WTC11 (cell line): ENCODE data around the gene QRFP. TPM values are rescaled to one million over a fixed set of nuclear protein-coding genes. Genes with fewer than 3 reads are reported as not detected.

Experiments used
- ATAC-seq: fragments of 200-7000 bp; cut with Tn5 transposase; 2 replicates; pipeline ENCODE4 v1.10.0; 2021; ENCODE audit warnings: mild to moderate bottlenecking, moderate library complexity
- CTCF ChIA-PET: fragments of 300-600 bp; sonication (Branson Sonifier 250); formaldehyde crosslinking; loops from one replicate; lab custom pipeline; 2021; ENCODE audit warnings: antibody characterized with exemption; lab: Charles Lee
- POLR2A ChIA-PET: fragments of 350-600 bp; sonication (Branson Sonifier 250); formaldehyde crosslinking; loops from one replicate; lab custom pipeline; 2021; ENCODE audit warnings: antibody characterized with exemption; lab: Charles Lee
- DNase-seq: peaks from one replicate; pipeline ENCODE4 v3.0.0; 2021; ENCODE audit warnings: low spot score
- H3K27ac Mint-ChIP-seq: 2 replicates; pipeline ENCODE4 v1.8.0; 2021; ENCODE audit warnings: mixed read lengths
- H3K27me3 Mint-ChIP-seq: 2 replicates; pipeline ENCODE4 v1.8.0; 2021; ENCODE audit warnings: low read depth, mild to moderate bottlenecking, moderate library complexity, mixed read lengths
- H3K36me3 Mint-ChIP-seq: 2 replicates; pipeline ENCODE4 v1.8.0; 2021; ENCODE audit warnings: mixed read lengths
- H3K4me1 Mint-ChIP-seq: 2 replicates; pipeline ENCODE4 v1.8.0; 2022; ENCODE audit warnings: mixed read lengths
- H3K4me3 Mint-ChIP-seq: 2 replicates; pipeline ENCODE4 v1.8.0; 2021; ENCODE audit warnings: mild to moderate bottlenecking, moderate library complexity, mixed read lengths
- H3K9me3 Mint-ChIP-seq: 2 replicates; pipeline ENCODE4 v1.8.0; 2021; ENCODE audit warnings: mixed read lengths
- CREM ChIP-seq: sonication (generic); formaldehyde crosslinking; IDR thresholded peaks from 2 replicates; pipeline ENCODE4 v1.8.1; 2022; ENCODE audit warnings: mild to moderate bottlenecking, missing genetic modification reagents, moderate library complexity
- NFE2L1 ChIP-seq: sonication (generic); formaldehyde crosslinking; IDR thresholded peaks from 2 replicates; pipeline ENCODE4 v1.8.1; 2023; ENCODE audit warnings: missing genetic modification reagents
- PRRX2 ChIP-seq: fragments of 250-450 bp; sonication (Bioruptor Pico); IDR thresholded peaks from 2 replicates; pipeline ENCODE4 v1.8.0; 2021; ENCODE audit warnings: mild to moderate bottlenecking
- TEAD1 ChIP-seq: sonication (generic); formaldehyde crosslinking; IDR thresholded peaks from 2 replicates; pipeline ENCODE4 v1.8.0; 2022; ENCODE audit warnings: mild to moderate bottlenecking, missing genetic modification reagents
- ZNF138 ChIP-seq: sonication (generic); formaldehyde crosslinking; conservative IDR thresholded peaks from 2 replicates; pipeline ENCODE4 v1.8.1; 2022; ENCODE audit warnings: mild to moderate bottlenecking, moderate library complexity, missing genetic modification reagents
- ZNF232 ChIP-seq: sonication (generic); formaldehyde crosslinking; IDR thresholded peaks from 2 replicates; pipeline ENCODE4 v1.8.0; 2022; ENCODE audit warnings: mild to moderate bottlenecking, missing genetic modification reagents
- ZNF263 ChIP-seq: sonication (generic); formaldehyde crosslinking; IDR thresholded peaks from 2 replicates; pipeline ENCODE4 v1.8.1; 2022; ENCODE audit warnings: low read depth, mild to moderate bottlenecking, moderate library complexity, missing genetic modification reagents
- ZNF396 ChIP-seq: fragments of 250-450 bp; sonication (Bioruptor Pico); IDR thresholded peaks from 2 replicates; pipeline ENCODE4 v1.8.0; 2021; ENCODE audit warnings: mild to moderate bottlenecking, moderate library complexity, borderline replicate concordance
- ZNF423 ChIP-seq: fragments of 250-450 bp; sonication (Bioruptor Pico); IDR thresholded peaks from 2 replicates; pipeline ENCODE4 v2.1.2; 2022; ENCODE audit warnings: mild to moderate bottlenecking, moderate library complexity
- total RNA-seq: library from RNA; stranded (reverse); gene quantifications from 3 replicates; pipeline ENCODE4 v1.2.3, GENCODE V29; 2021
- TF ChIP-seq, protein P1 (sequence below): sonication (generic); formaldehyde crosslinking; IDR thresholded peaks from 2 replicates; pipeline ENCODE4 v1.8.0; 2022; ENCODE audit warnings: mild to moderate bottlenecking, missing genetic modification reagents
- TF ChIP-seq, protein P2 (sequence below): fragments of 250-450 bp; sonication (Bioruptor Pico); IDR thresholded peaks from 2 replicates; pipeline ENCODE4 v1.9.0; 2021; ENCODE audit warnings: mild to moderate bottlenecking, borderline replicate concordance
- TF ChIP-seq, protein P3 (sequence below): fragments of 250-450 bp; sonication (Bioruptor Pico); IDR thresholded peaks from 2 replicates; pipeline ENCODE4 v1.8.0; 2021; ENCODE audit warnings: mild to moderate bottlenecking
- TF ChIP-seq, protein P4 (sequence below): sonication (generic); formaldehyde crosslinking; conservative IDR thresholded peaks from 2 replicates; pipeline ENCODE4 v1.8.1; 2023; ENCODE audit warnings: mild to moderate bottlenecking, low read depth, missing genetic modification reagents, moderate library complexity
- TF ChIP-seq, protein P5 (sequence below): sonication (generic); formaldehyde crosslinking; IDR thresholded peaks from 2 replicates; pipeline ENCODE4 v1.8.1; 2022; ENCODE audit warnings: missing genetic modification reagents, borderline replicate concordance

The QRFP gene
- total RNA-seq, 1 experiment from 2014 or later = not detected

DNA sequence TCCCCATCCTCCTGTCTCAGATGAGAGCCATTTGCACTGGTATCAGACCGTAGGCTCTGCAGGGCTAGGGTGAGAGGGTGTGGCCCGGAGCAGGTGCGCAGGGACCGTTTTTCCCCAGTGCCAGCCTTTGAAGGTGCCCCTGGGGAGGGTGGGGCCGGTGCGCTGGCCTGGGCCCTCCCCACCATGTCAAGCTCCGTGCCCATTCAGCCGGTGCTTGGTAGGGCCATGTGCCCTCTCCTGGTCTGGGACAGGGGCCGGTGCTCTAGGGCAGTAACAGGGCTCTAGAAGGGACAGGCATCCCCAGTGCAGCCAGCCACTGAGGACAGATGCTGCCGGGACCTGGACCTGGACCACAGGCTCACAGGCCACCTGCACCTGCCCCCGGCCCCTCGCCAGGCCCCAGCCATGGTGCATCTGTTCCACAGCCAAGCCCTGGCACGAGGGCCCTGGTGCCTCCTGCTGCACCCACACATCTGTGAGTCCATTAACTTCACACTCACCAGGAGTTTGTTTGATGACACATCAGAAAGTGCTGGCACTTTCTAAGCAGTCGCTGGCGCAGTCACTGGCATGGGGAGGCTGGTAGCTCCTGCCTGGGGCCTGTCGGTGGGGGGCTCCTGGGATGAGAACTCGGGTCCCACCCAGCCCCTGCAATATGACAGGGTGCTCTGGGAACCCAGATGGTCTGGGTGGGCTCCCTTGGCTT, 5.0 kb upstream of the QRFP start:
- Mint-ChIP-seq H3K27me3 (no peaks in the 10 kb centered on the region), H3K36me3 (no peaks in the 10 kb centered on the region), H3K4me3 (no peak overlapping the region), H3K9me3 (no peaks in the 10 kb centered on the region), H3K4me1 (no peaks in the 10 kb centered on the region), H3K27ac (no peak overlapping the region)
- no peak for ATAC-seq
- no peak for TF ChIP-seq NFE2L1
- TF ChIP-seq CREM (CRISPR knock-in tag) = no peak
- TF ChIP-seq, protein P1, sequence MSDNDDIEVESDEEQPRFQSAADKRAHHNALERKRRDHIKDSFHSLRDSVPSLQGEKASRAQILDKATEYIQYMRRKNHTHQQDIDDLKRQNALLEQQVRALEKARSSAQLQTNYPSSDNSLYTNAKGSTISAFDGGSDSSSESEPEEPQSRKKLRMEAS (CRISPR knock-in tag) = no peak
- no peak for TF ChIP-seq TEAD1
- TF ChIP-seq, protein P2, sequence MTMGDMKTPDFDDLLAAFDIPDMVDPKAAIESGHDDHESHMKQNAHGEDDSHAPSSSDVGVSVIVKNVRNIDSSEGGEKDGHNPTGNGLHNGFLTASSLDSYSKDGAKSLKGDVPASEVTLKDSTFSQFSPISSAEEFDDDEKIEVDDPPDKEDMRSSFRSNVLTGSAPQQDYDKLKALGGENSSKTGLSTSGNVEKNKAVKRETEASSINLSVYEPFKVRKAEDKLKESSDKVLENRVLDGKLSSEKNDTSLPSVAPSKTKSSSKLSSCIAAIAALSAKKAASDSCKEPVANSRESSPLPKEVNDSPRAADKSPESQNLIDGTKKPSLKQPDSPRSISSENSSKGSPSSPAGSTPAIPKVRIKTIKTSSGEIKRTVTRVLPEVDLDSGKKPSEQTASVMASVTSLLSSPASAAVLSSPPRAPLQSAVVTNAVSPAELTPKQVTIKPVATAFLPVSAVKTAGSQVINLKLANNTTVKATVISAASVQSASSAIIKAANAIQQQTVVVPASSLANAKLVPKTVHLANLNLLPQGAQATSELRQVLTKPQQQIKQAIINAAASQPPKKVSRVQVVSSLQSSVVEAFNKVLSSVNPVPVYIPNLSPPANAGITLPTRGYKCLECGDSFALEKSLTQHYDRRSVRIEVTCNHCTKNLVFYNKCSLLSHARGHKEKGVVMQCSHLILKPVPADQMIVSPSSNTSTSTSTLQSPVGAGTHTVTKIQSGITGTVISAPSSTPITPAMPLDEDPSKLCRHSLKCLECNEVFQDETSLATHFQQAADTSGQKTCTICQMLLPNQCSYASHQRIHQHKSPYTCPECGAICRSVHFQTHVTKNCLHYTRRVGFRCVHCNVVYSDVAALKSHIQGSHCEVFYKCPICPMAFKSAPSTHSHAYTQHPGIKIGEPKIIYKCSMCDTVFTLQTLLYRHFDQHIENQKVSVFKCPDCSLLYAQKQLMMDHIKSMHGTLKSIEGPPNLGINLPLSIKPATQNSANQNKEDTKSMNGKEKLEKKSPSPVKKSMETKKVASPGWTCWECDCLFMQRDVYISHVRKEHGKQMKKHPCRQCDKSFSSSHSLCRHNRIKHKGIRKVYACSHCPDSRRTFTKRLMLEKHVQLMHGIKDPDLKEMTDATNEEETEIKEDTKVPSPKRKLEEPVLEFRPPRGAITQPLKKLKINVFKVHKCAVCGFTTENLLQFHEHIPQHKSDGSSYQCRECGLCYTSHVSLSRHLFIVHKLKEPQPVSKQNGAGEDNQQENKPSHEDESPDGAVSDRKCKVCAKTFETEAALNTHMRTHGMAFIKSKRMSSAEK (CRISPR knock-in tag) = no peak
- TF ChIP-seq ZNF423 (CRISPR knock-in tag) = no peak
- no peak for TF ChIP-seq PRRX2
- TF ChIP-seq ZNF263 (CRISPR knock-in tag) = no peak
- TF ChIP-seq ZNF232 (CRISPR knock-in tag) = no peak
- no peak for TF ChIP-seq ZNF396 (CRISPR knock-in tag)
- no peak for TF ChIP-seq ZNF138
- TF ChIP-seq, protein P3, sequence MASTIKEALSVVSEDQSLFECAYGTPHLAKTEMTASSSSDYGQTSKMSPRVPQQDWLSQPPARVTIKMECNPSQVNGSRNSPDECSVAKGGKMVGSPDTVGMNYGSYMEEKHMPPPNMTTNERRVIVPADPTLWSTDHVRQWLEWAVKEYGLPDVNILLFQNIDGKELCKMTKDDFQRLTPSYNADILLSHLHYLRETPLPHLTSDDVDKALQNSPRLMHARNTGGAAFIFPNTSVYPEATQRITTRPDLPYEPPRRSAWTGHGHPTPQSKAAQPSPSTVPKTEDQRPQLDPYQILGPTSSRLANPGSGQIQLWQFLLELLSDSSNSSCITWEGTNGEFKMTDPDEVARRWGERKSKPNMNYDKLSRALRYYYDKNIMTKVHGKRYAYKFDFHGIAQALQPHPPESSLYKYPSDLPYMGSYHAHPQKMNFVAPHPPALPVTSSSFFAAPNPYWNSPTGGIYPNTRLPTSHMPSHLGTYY = no peak
- TF ChIP-seq, protein P4, sequence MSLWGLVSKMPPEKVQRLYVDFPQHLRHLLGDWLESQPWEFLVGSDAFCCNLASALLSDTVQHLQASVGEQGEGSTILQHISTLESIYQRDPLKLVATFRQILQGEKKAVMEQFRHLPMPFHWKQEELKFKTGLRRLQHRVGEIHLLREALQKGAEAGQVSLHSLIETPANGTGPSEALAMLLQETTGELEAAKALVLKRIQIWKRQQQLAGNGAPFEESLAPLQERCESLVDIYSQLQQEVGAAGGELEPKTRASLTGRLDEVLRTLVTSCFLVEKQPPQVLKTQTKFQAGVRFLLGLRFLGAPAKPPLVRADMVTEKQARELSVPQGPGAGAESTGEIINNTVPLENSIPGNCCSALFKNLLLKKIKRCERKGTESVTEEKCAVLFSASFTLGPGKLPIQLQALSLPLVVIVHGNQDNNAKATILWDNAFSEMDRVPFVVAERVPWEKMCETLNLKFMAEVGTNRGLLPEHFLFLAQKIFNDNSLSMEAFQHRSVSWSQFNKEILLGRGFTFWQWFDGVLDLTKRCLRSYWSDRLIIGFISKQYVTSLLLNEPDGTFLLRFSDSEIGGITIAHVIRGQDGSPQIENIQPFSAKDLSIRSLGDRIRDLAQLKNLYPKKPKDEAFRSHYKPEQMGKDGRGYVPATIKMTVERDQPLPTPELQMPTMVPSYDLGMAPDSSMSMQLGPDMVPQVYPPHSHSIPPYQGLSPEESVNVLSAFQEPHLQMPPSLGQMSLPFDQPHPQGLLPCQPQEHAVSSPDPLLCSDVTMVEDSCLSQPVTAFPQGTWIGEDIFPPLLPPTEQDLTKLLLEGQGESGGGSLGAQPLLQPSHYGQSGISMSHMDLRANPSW (CRISPR knock-in tag) = no peak
- TF ChIP-seq, protein P5, sequence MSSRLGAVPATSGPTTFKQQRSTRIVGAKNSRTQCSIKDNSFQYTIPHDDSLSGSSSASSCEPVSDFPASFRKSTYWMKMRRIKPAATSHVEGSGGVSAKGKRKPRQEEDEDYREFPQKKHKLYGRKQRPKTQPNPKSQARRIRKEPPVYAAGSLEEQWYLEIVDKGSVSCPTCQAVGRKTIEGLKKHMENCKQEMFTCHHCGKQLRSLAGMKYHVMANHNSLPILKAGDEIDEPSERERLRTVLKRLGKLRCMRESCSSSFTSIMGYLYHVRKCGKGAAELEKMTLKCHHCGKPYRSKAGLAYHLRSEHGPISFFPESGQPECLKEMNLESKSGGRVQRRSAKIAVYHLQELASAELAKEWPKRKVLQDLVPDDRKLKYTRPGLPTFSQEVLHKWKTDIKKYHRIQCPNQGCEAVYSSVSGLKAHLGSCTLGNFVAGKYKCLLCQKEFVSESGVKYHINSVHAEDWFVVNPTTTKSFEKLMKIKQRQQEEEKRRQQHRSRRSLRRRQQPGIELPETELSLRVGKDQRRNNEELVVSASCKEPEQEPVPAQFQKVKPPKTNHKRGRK (CRISPR knock-in tag) = no peak
- POLR2A ChIA-PET = no interaction called here
- no peak for DNase-seq
- CTCF ChIA-PET = interaction anchor here (0.7 to 2.5 kb wide), 2 partner anchors 97 kb away, joined by 4 to 14 read pairs; no protein-coding TSS in a partner anchor
